Cerebellar cortex (tissue), 1 donor: ENCODE data around the gene EMC10.
"Not testable (repeated sequence)": the region's sequence is repeated elsewhere in the genome, so short reads cannot be mapped to it uniquely, and the experiment has no call there.

ENCODE experiments used
- DNase-seq: peaks from one replicate; pipeline ENCODE4 v3.0.0-alpha.2; 2015; ENCODE audit warnings: low spot score

Gene EMC10

DNA sequence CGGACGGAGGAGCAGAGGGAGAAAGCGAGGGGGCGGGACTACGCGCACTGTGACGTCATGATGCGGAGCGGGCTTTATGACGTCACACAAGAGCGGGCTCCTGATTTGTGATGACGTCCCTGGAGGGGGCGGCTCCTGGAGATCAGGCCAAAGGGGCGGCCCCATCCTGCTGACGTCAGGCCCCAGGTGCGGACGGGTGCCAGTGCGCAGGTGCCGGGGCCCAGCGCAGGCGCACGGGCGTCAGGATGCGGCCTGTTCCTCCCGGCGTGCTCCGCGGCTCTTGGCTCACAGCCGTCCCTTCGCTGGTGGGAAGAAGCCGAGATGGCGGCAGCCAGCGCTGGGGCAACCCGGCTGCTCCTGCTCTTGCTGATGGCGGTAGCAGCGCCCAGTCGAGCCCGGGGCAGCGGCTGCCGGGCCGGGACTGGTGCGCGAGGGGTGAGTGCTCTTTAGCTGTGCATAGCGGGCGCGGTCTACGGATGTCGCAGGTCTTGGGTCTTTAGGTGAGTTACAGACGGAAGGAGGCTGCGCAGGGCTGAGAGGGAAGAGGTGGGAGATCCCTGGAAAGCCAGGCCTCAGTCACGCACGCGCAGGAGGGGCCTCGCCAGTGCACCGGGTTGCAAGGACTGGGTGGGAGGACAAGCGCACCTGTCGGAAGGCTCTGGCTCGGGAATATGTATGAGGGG lies at the start of gene EMC10, which contains the start of gene GARIN5A:
Gene EMC10, plus strand, starts transcription at position 284 of the 683 bp plus-strand sequence. Its CDS starts 38 bp downstream, at position 322.
Gene GARIN5A, minus strand, starts transcription at position 625 of the 683 bp plus-strand sequence. Its CDS starts 460 bp downstream, at position 165.
- DNase-seq, result peak; percentile 90

DNA sequence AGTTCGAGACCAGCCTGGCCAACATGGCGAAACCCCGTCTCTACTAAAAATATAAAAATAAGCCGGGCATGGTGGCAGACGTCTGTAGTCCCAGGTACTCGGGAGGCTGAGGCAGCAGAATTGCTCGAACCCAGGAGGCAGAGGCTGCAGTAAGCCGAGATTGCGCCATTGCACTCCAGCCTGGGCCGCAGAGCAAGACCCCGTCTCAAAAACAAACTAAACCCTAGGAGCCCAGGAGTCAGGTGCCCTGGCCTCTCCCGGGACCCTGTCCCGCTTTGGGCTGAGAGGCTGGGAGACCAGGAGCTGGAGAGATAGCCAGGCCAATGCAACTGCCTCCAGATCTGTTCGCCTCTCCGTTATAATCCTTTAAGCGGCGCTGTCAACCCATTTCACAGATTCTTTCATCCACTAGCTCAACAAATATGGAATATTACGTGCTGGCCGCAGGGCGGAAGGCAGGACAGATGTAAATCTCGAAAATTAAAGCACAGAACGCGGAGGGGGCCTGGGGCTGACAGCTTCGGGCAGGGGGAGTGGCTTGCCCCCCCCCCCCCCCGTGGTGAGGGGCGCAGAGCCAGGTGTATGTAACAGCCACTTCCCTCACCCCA lies 48.9 kb upstream of the EMC10 start:
- no peak for DNase-seq

DNA sequence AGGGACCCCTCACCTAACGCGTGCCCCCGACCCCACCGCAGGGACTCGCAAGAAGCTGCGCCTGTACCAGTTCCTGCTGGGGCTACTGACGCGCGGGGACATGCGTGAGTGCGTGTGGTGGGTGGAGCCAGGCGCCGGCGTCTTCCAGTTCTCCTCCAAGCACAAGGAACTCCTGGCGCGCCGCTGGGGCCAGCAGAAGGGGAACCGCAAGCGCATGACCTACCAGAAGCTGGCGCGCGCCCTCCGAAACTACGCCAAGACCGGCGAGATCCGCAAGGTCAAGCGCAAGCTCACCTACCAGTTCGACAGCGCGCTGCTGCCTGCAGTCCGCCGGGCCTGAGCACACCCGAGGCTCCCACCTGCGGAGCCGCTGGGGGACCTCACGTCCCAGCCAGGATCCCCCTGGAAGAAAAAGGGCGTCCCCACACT lies 48.3 kb upstream of the EMC10 start:
- peak; percentile 27 for DNase-seq

DNA sequence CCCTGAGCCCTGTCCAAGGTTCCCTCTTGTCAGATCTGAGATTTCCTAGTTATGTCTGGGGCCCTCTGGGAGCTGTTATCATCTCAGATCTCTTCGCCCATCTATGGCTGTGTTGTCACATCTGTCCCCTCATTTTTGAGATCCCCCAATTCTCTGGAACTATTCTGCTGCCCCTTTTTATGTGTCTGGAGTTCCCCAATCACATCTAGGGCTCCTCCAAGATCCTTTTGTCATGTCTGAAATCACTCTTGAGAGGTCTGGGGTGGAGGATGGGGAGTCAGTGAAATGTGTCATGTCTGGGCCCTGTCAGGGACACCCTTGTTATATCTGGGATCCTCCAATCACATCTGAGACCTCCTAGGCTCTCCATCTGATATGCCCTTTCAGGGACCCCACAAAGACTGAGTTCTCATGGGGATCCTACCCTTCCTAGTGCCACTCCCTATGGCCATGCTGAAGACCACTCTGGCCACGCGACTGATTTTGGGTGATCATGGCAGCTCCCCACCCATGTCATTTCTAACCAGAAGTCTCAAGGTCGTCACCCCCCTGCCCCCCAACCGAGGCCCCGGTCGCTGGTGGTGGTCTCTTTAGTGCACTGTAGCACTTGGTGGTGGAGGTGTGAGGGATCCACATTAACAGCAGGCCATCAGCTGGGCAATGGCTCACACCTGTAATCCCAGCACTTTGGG lies 47.4 kb upstream of the EMC10 start:
- no peak for DNase-seq

DNA sequence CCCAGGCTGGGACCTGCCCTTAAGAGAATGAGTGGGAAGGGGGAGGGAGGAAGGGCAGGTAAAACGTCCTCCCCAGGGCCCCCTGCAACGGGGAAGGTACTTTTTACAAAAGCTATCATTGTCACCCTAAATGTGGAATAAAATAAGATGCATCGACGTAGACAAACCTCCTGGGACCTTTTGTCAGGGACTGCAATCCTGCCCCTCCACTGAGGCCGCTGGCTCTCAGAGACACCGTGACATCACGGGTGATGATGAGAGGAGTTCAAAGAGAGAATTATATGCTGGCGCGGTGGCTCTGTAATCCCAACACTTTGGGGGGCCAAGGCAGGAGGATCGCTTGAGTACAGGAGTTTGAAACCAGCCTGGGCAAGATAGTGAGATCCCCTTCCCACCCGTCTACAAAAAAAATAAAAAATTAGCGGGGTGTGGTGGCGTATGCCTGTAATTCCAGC lies 45.4 kb upstream of the EMC10 start:
- DNase-seq, result no peak

DNA sequence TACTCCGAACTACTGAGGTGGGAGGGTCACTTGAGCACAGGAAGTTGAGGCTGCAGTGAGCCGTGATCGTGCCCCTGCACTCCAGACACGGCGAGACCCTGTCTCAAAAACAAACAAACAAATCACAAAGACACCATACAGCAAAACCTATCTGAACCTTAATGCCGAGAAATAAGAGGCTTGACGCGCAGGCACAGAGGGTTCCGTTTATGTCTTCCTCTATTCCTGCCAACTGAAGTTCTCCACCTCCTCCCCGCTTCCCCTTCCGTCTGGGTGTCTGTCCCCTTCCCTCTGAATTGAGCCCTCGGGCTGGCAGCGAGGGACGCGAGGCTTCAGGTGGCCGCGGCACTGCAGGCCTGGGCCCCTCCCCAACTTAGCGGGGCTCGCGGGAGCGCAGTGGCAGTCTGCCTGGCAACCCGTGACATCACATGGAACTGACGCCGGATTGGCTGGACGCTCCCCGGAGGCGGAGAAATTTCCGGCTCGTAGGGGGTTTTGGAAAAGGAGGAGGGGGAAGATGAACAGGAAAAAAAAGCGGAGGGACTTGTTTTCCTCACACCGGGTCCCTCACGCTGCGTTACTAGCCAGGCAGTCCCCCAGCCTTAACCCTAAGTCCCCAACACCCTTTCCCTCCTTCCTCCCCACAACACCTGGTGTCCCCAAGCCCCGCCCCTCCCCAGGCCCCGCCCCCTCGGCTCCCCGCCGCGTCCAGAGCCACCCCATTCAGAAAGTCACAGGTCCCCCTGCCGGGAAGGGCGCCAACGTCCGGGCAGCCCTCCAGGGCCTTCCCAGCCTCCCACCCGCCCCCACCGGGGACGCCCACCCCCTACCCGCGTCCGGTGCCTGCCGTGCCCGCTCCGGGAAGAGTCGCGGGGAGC lies 44.7 kb upstream of the EMC10 start:
- peak; percentile 76 for DNase-seq

DNA sequence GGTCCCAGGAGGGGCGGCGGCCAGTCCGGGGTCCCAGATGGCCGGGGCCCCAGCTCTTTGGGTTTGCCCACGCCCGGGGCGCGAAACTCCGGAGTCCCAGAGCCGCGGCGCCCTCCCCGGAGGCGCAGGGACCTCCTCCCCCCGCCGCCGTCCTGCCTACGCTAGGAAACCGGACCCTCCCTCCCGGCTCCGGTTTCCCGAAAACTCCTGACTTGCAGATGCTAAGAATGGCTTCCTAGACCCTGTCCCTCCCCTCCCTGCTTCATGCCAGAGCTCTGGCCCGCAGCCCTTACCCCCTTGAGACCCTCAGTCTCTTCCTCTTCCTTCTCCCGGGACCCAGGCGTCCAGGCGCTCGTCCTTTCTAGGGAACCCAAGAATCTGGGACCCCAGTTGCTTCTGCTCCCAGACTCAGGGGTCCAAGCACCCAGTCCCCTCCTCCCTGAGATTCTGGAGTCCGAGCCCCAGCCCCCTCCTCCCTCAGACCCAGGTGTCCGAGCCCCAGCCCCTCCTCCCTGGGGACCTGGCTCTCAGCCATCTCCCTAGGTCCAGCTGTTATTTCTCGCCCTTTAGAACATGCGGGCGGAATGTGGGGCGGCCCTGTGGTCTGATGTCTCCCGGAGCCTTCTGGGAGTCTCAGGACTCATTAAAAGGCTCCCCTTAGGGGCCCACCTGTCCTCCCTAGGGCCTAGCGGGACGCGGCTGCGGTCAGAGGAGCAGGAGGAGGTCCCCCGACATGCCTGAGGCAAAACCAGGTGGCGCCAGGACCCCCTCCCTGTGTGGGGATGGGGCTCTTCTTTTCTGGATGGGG lies 43.9 kb upstream of the EMC10 start, which contains the start of gene MYBPC2:
Gene MYBPC2, plus strand, starts transcription at position 672 of the 808 bp plus-strand sequence. Its CDS starts 62 bp downstream, at position 734.
- no peak for DNase-seq

DNA sequence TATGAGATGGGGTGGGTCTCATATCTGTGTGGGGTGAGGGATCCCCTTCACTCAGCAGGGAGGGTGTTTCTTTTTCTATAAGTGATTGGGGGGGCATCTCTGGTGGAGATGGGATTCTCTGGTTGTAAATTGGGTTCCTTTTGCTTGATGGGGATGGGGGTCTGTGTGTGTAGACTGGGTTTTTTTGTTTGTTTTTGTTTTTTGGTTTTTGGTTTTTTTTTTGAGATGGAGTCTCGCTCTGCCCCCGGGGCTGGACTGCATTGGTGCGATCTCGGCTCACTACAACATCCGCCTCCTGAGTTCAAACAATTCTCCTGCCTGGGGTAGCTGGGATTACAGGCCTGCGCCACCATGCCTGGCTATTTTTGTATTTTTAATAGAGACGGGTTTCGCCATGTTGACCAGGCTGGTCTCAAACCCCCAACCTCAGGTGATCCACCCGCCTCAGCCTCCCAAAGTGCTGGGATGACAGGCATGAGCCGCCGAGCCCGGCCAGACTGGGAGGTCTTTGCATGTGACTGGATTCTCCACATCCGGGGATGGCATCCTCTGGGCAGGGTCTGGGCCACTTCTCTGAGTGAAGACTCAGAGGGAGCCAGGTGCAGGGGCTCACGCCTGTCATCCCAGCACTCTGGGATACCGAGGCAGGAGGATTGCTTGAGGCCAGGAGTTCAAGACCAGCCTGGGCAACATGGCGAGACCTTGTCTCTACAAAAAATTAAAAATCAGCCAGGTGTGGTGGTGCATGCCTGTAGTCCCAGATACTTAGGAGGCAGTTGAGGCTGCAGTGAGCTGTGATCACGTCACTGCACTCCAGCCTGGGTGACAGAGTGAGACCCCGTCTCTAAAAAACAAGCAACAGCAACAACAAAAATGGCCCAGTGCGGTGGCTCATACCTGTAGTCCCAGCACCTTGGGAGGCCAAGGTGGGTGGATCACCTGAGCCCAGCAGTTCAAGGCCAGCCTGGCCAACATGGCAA lies 42.8 kb upstream of the EMC10 start:
- no peak for DNase-seq

DNA sequence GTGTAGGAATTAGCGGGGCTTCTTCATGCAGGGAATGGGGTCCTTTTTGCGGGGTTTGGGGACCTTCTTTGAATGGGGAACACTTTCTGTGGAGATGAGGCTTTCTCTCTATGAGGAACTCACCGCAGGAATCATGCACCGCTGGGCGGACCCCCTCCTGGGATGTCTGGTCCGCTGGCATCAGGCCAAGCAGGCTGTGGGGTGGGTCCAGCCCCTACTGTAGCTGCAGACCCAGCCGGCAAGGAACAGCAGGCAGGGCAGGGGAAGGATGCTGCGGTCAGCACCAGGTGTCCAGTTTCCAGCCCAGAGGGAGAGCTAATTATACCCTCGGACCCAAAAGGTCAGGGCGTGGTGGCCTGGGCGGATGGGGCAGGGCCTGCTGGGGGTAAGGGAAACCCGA lies 41.8 kb upstream of the EMC10 start:
- no peak for DNase-seq

DNA sequence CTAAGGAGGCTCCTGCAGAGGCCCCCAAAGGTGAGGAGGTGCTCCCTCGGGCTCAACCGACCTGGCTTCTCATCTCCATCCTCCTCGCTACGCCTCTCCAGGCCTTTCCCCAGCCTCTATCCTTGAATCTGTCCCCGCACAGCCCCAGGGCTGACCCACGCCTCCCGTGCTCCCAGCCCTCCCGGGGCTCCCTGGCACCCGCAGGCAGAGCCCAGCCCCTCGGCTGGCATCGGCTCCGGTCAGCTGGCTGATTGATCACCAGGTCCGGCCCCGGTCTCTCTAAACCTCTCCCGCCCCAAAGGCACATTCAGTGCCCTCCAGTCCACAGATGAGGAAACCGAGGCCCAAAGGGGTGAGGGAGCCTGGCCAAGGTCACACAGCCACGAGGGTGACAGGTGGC lies 41.1 kb upstream of the EMC10 start:
- no peak for DNase-seq

DNA sequence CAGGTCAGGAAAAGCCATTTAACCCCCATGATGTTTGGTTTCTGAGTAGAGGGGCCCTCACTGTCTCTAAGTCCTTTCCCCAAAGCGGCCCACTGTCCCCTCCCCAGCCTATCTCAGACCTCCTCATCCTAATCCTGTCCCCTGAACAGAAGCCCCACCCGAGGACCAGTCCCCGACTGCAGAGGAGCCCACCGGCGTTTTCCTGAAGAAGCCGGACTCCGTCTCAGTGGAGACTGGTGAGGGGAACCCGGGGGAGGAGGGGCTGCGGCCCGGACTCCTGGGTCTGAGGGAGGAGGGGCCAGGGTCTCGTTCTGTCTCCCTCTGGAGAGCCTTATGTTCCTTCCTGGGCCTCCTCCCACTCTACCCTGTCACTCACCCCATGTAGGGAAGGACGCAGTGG lies 40.7 kb upstream of the EMC10 start:
- no peak for DNase-seq

DNA sequence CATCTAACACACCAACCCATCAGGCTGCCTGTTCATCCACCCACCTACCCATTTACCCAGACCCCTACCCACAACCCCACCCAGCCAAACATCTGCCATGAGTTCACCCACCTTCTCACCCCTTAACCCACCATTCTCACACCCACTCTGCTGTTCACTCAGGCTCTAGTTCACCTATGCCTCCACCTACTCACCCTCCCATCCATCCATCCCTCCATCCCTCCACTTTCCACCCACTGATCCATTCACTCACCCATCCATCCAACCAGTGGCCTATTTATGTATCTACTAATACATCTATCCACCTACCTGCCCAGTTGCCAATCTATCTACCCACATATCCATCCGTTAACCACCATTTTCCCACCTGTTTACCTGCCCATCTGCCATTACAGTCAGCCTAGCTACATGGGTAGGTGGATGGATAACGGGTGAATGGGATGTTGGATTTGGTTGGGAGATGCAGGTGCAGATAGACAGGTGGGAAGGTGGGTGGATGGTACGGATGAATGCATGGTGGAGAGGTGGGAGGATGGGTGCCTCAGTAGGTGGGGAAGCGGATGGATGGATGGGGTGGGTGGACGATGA lies 38.4 kb upstream of the EMC10 start:
- DNase-seq, result no peak

DNA sequence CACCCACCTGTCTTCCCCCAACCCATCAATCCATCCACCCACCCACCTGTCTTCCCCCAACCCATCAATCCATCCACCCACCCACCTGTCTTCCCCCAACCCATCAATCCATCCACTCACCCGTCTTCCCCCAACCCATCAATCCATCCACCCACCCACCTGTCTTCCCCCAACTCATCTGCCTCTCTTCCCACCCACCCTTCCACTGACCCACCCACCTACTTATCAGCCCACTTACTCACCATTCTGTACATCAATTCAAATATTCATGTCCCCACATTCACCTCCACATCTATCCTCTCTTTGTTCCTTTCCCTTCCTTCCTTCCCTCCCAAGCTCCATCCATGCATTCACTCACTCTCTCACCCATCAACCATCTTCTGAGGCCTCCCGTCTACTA lies 37.2 kb upstream of the EMC10 start:
- not testable (repeated sequence) for DNase-seq

DNA sequence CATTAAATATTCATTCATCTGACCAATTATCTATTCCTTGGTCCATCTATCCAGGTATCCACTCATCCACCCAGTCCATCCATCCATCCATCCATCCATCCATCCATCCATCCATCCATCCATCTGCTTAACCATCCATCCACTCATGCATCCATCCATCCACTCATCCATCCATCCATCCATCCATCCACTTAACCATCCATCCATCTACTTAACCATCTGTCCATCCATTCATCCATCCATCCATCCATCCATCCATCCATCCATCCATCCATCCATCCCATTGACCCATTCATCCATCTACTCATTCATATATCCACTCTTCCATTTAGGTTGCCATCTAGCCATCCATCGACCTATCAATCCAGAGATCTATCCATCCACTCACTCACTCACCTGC lies 32.2 kb upstream of the EMC10 start:
- no peak for DNase-seq

DNA sequence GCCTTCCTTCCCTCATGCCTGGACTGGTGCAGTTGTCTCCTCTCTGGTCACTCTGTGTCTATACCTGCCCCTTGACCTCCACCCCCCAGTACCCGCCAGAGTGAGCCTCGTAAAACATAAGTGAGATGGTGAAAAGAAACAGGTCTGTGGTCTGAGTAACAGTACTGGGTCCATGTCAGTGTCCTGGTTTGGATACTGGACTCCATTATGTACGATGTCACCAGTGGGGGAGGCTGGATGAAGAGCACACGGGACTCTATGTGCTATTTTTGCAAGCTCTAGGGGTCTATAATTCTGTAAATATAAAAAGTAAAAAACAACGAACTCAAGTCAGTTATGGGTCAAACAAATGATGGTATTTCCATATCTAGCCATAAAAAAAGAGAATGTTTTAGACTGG lies 29.3 kb upstream of the EMC10 start:
- DNase-seq, result no peak

DNA sequence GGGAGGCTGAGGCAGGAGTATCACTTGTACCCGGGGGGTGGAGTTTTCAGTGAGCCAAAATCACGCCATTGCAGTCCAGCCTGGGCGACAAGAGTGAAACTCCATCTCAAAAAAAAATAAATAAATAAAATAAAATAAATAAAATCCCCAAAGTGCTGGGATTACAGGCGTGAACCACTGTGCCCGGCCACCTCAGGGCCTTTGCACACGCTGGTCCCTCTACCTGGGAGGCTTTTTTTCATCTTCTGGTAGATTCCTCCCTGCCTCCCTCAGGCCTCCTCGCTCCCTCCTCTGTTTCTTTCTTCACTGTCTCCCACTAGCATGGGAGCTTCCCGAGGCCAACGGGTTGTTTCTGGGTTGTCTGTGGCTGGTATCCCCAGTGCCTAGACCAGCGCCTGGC lies 28.6 kb upstream of the EMC10 start:
- DNase-seq, result no peak

DNA sequence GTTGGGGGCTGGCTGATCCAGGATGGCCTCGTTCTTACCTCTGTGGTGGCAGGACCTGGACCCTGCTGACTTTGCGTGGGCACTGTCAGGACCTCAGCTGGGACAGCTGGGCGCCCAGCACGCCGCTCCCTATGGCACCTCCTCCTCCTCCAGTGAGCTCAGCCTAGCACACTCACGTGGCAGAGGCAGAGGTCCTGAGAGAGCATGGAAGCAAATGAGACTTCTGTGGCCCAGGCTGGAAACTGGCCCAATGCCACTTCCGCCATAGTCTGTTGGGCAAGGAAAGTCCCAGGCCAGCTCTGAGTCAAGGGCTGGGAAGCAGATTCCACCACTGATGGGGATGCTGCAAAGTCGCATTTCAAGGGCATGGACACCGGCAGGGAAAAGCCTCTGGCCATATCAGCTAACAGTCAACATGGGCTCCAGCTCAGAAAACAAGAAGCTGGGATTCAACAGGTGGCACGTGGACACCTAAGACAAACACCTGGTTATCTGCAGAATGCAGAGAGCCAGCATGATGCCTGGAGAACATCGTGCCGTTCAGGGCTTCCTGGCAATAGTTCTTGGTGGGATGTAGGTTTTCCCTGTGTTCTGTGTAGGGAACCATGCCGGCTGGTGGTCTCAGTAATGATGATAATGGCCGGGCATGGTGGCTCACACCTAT lies 26.9 kb upstream of the EMC10 start:
- DNase-seq, result no peak

DNA sequence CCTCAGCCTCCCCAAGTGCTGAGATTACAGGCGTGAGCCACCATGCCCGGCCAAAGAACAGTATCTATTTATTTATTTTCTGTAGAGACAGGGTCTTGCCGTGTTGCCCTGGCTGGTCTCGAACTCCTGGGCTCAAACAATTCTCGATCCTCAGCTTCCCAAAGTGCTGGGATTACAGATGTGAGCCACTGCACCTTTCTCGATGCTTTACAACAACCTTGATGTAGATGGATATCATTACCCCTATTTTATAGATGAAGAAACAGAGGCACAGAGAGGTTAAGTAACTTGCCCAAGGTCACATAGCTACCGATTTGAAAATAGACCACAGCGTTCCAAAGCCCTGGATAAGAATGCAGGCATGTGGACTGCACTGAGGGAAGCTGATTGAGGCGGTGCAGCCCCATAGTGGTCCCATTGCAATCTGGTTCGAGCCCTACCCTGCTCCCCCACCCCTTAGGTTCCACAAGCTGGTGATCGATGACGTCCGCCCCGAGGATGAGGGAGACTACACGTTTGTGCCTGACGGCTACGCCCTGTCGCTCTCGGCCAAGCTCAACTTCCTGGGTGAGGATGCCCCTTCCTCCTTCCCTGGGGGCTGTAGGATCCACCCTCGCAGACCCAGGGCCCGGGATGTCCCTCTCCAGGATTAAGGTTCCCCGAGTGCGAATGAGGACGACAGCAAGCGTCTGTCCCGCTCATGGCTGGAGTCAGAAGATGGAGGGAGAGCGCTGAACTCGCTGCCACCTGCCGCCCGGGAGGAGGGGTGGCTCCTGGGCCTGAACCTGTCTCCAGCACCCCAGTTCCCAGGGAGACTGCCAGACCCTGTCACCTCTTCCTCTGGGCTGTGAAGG lies 25.7 kb upstream of the EMC10 start:
- DNase-seq, result no peak
